Measurements from ENCODE around the gene NUTF2.

The NUTF2 gene

DNA sequence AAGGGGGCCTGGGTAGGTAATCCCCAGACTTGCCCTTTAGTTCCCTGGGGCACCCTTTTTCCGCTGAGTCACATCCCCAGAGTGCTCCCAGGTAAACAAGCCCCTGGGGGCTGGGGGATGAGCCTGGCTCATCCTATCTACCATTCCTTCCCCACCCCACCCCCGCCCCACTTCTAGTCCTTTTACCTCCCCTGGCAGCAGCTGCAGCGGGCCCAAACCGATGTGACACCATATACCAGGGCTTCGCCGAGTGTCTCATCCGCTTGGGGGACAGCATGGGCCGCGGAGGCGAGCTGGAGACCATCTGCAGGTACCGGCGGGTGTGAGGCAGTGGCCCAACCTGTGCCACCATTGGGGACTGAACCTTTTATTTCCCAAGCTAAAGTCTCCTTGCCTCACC, 38.8 kb downstream of the NUTF2 start:
- Histone ChIP-seq H3K27ac (no peak overlapping the region), H3K4me3 (ENCODE audit: low read depth, low read length) (no peak overlapping the region), H3K27me3 (replicated peaks) (no peaks in the 10 kb centered on the region), H3K36me3 (replicated peaks) (peaks cover 44% of the 10 kb centered on the region)
- DNase-seq: no peak
- TF ChIP-seq, protein P1, sequence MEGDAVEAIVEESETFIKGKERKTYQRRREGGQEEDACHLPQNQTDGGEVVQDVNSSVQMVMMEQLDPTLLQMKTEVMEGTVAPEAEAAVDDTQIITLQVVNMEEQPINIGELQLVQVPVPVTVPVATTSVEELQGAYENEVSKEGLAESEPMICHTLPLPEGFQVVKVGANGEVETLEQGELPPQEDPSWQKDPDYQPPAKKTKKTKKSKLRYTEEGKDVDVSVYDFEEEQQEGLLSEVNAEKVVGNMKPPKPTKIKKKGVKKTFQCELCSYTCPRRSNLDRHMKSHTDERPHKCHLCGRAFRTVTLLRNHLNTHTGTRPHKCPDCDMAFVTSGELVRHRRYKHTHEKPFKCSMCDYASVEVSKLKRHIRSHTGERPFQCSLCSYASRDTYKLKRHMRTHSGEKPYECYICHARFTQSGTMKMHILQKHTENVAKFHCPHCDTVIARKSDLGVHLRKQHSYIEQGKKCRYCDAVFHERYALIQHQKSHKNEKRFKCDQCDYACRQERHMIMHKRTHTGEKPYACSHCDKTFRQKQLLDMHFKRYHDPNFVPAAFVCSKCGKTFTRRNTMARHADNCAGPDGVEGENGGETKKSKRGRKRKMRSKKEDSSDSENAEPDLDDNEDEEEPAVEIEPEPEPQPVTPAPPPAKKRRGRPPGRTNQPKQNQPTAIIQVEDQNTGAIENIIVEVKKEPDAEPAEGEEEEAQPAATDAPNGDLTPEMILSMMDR (IDR thresholded peaks at IDR 0.05; ENCODE audit: low read depth, low read length, missing control alignments): no peak
- in situ Hi-C loops (cut with HindIII; ENCODE audit: low pct_ligation_motif_present, low sequenced_read_pairs): no loop called here

DNA sequence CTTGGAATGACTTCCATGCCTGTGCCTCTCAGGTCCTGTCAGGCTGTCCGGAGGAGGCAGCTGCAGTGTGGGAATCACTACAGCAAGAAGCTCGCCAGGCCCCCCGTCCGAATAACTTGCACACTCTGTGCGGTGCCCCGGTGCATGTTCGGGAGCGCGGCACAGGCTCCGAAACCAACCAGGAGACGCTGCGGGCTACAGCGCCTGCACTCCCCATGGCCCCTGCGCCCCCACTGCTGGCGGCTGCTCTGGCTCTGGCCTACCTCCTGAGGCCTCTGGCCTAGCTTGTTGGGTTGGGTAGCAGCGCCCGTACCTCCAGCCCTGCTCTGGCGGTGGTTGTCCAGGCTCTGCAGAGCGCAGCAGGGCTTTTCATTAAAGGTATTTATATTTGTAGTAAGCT, 39.2 kb downstream of the NUTF2 start:
- Histone ChIP-seq H3K27ac (no peak overlapping the region), H3K36me3 (replicated peaks) (peaks cover 39% of the 10 kb centered on the region), H3K27me3 (replicated peaks) (no peaks in the 10 kb centered on the region), H3K4me3 (ENCODE audit: low read depth, low read length) (no peak overlapping the region)
- DNase-seq: no peak
- TF ChIP-seq, protein P1 (IDR thresholded peaks at IDR 0.05; ENCODE audit: low read depth, low read length, missing control alignments): no peak
- in situ Hi-C loops (cut with HindIII; ENCODE audit: low pct_ligation_motif_present, low sequenced_read_pairs): no loop called here

DNA sequence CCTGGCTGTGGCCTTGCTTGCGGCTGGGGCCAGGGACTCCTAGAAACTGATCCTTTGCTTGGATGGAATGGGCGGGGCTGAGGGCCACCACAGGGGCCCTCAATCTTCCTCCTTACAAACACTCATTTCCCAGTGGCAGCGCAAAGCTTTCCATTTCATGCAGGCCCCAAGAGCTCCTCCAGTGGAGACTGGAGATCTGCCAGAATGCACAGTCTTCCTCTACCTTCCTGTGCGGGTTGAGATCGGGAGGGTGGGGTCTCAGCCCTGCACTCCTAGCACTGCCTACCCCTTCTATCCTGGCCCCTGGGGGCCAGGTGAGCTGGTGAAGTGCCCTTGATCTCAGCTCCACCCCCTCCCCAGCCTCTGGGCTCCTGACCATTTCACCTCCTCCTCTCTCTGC, 39.7 kb downstream of the NUTF2 start:
- Histone ChIP-seq H3K4me3 (ENCODE audit: low read depth, low read length) (no peak overlapping the region), H3K27ac (no peak overlapping the region), H3K27me3 (replicated peaks) (no peaks in the 10 kb centered on the region), H3K36me3 (replicated peaks) (peaks cover 35% of the 10 kb centered on the region)
- TF ChIP-seq, protein P1 (IDR thresholded peaks at IDR 0.05; ENCODE audit: low read depth, low read length, missing control alignments): no peak
- DNase-seq: no peak
- in situ Hi-C loops (cut with HindIII; ENCODE audit: low pct_ligation_motif_present, low sequenced_read_pairs): no loop called here

DNA sequence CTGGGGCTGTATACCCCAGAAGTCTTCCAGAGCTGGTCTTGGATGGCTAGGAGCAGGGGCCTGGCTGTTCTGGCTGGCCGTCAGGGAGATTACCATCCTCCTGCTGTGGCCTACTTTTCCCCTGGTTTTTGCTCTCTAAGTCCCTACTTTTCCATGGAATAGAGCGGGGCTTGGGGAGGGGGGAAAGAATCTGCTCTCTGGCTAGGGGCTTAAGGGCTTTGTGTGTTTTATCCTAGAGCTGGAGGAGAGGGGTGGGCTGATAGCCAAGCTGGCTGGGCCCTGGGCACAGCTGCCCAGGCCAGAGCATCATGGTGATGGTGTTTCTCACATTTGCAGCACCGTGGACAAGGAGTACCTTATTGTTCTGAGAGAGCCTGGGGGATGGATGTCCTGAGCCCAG, 41.6 kb downstream of the NUTF2 start:
- H3K36me3 ChIP-seq (replicated peaks): peaks cover 16% of the 10 kb centered on the region
- no peak for DNase-seq
- in situ Hi-C loops (cut with HindIII; ENCODE audit: low pct_ligation_motif_present, low sequenced_read_pairs): no loop called here

DNA sequence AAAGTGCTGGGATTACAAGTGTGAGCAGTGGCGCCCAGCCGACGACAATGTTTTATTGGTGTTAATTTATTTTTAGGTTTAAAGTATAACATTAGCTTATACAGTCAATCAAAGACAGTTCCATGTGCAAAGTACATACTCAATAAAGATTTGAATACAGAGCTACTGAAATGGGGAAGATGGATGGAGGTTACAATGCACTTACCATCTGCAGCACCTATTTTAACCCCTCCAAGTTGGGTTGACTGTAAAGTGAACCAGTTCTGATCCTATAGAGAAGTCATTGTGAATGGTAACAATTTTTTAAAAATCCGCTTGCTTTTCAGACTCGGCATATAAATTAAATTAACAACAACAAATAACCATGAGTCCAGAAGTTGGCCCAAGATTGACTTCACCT, 45.6 kb downstream of the NUTF2 start:
- in situ Hi-C loops (cut with HindIII; ENCODE audit: low pct_ligation_motif_present, low sequenced_read_pairs): no loop called here
- DNase-seq: no peak
- H3K36me3 ChIP-seq (replicated peaks): no peaks in the 10 kb centered on the region
- H3K27ac ChIP-seq: no peak overlapping the region
- H3K27me3 ChIP-seq (replicated peaks): no peaks in the 10 kb centered on the region
- TF ChIP-seq, protein P1 (IDR thresholded peaks at IDR 0.05; ENCODE audit: low read depth, low read length, missing control alignments): no peak
- H3K4me3 ChIP-seq (ENCODE audit: low read depth, low read length): peak overlapping the region; percentile 36

More for the DNA sequence above, 41.6 kb downstream of the NUTF2 start:
- no peak overlapping the region for H3K27ac ChIP-seq
- H3K4me3 ChIP-seq (ENCODE audit: low read depth, low read length): no peak overlapping the region
- TF ChIP-seq, protein P1 (IDR thresholded peaks at IDR 0.05; ENCODE audit: low read depth, low read length, missing control alignments): no peak
- H3K27me3 ChIP-seq (replicated peaks): no peaks in the 10 kb centered on the region
